NCI-H526 treated with DMSO at 0.1 percent for 48 hours (cell line): Measurements from ENCODE around the gene GHR.
"Not testable (repeated sequence)": the region's sequence is repeated elsewhere in the genome, so short reads cannot be mapped to it uniquely, and the experiment has no call there.

Experiments
- DNase-seq: peaks from one replicate; lab custom pipeline; 2025; lab: John Stamatoyannopoulos, UW

Gene GHR

GRCh38 chr5:42569953-42570548 lies 146.8 kb downstream of the GHR start:
- no peak for DNase-seq

- DNase-seq: no peak
Observed at GRCh38 chr5:42570966-42571960, 148.0 kb downstream of the GHR start.

GRCh38 chr5:42572313-42572712 lies 149.1 kb downstream of the GHR start:
- DNase-seq: no peak

- DNase-seq: no peak
Observed at GRCh38 chr5:42573386-42573785, 150.1 kb downstream of the GHR start.

- not testable (repeated sequence) for DNase-seq
Observed at GRCh38 chr5:42575914-42576313, 152.7 kb downstream of the GHR start.

GRCh38 chr5:42578901-42579300 lies 155.7 kb downstream of the GHR start:
- not testable (repeated sequence) for DNase-seq

GRCh38 chr5:42579320-42579719 lies 156.1 kb downstream of the GHR start:
- no peak for DNase-seq

GRCh38 chr5:42581845-42582244 lies 158.6 kb downstream of the GHR start:
- no peak for DNase-seq

- DNase-seq: no peak
Observed at GRCh38 chr5:42582723-42583122, 159.5 kb downstream of the GHR start.

GRCh38 chr5:42583322-42583721 lies 160.1 kb downstream of the GHR start:
- peak; percentile 70 for DNase-seq

- DNase-seq: no peak
Observed at GRCh38 chr5:42586625-42587024, 163.4 kb downstream of the GHR start.

GRCh38 chr5:42587096-42587723 lies 164.0 kb downstream of the GHR start:
- DNase-seq: no peak

GRCh38 chr5:42590566-42590965 lies 167.3 kb downstream of the GHR start:
- no peak for DNase-seq

- DNase-seq: no peak
Observed at GRCh38 chr5:42591015-42591414, 167.8 kb downstream of the GHR start.

- DNase-seq: no peak
Observed at GRCh38 chr5:42592401-42593140, 169.3 kb downstream of the GHR start.

- no peak for DNase-seq
Observed at GRCh38 chr5:42593591-42593990, 170.4 kb downstream of the GHR start.

- DNase-seq: no peak
Observed at GRCh38 chr5:42595597-42595996, 172.4 kb downstream of the GHR start.

GRCh38 chr5:42596817-42597216 lies 173.6 kb downstream of the GHR start:
- no peak for DNase-seq

- no peak for DNase-seq
Observed at GRCh38 chr5:42597318-42597937, 174.2 kb downstream of the GHR start.

GRCh38 chr5:42598311-42598710 lies 175.1 kb downstream of the GHR start:
- no peak for DNase-seq

- DNase-seq: no peak
Observed at GRCh38 chr5:42599106-42599505, 175.9 kb downstream of the GHR start.

- no peak for DNase-seq
Observed at GRCh38 chr5:42600441-42600840, 177.2 kb downstream of the GHR start.
